Measurements from ENCODE around the gene RDH14. TPM values are rescaled to one million over a fixed set of nuclear protein-coding genes. Genes with fewer than 3 reads are reported as not detected.

RDH14 gene, protein sequence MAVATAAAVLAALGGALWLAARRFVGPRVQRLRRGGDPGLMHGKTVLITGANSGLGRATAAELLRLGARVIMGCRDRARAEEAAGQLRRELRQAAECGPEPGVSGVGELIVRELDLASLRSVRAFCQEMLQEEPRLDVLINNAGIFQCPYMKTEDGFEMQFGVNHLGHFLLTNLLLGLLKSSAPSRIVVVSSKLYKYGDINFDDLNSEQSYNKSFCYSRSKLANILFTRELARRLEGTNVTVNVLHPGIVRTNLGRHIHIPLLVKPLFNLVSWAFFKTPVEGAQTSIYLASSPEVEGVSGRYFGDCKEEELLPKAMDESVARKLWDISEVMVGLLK
- 10 to 100 TPM; 11.8 to 24.4 (median 17.7) TPM for total RNA-seq

DNA sequence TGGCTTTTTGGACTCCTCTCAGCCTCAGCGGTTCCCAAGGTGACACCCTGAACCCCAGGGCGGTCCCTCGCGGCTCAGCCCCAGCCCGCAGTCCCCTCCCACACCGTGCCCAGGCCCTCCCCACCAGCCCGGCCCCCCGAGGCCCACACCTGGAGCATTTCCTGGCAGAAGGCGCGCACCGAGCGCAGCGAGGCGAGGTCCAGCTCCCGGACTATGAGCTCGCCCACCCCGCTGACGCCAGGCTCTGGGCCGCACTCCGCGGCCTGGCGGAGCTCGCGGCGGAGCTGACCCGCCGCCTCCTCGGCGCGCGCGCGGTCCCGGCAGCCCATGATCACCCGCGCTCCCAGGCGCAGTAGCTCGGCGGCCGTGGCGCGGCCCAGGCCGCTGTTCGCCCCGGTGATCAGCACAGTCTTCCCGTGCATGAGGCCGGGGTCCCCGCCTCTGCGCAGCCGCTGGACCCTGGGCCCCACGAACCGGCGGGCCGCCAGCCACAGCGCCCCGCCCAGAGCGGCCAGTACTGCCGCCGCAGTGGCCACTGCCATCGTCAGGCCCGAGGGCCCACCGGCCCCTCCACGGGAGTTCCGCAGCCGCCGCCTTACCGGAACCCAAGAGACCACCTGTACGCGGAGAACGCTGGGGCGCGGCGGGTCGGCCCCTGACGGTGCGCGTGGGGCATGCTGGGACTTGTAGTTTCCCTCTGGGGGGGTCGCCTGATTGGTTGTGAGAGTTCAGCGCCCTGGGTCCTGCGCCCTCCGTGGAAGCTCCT is at the start of gene RDH14:
RDH14 (minus strand) TSS at position 623 of the 766 bp plus-strand sequence; CDS start at position 542, 81 bp downstream.
- peak in 3 of 4 donors; percentile 44 to 75 (median 60) for TF ChIP-seq POLR2A (IDR thresholded peaks at IDR 0.05)
- TF ChIP-seq, protein P1, sequence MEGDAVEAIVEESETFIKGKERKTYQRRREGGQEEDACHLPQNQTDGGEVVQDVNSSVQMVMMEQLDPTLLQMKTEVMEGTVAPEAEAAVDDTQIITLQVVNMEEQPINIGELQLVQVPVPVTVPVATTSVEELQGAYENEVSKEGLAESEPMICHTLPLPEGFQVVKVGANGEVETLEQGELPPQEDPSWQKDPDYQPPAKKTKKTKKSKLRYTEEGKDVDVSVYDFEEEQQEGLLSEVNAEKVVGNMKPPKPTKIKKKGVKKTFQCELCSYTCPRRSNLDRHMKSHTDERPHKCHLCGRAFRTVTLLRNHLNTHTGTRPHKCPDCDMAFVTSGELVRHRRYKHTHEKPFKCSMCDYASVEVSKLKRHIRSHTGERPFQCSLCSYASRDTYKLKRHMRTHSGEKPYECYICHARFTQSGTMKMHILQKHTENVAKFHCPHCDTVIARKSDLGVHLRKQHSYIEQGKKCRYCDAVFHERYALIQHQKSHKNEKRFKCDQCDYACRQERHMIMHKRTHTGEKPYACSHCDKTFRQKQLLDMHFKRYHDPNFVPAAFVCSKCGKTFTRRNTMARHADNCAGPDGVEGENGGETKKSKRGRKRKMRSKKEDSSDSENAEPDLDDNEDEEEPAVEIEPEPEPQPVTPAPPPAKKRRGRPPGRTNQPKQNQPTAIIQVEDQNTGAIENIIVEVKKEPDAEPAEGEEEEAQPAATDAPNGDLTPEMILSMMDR (IDR thresholded peaks at IDR 0.05): peak in 2 of 6 experiments; percentile 2 to 10
- H3K4me1 ChIP-seq: peaks cover 0 to 49% (median 13%) of the 10 kb centered on the region in 3 donors
- intact Hi-C loops (cut with DNase I): no loop called here

DNA sequence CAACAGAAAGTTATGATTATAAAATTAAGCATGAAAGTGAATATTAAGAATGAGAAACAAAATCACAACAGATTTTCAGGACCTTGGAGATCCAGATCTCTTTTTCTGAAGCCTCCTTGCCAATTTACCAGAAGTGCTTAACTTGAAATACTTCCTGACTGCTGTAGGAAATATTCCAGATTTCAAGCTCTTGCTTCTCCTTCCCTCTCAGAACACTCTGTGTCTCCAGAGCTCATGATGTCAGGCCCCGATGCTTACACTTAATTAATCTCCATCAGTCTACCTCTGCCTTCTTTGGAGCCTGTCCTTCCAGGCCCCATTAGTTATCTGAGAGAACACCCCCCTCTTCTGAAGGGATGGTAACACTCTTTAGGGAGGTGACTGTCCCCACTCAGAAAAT is 49.6 kb upstream of the RDH14 start:
- TF ChIP-seq, protein P1 (IDR thresholded peaks at IDR 0.05): no peak
- no peak for TF ChIP-seq POLR2A (IDR thresholded peaks at IDR 0.05)
- Histone ChIP-seq H3K36me3 (no peaks in the 10 kb centered on the region), H3K4me3 (no peak overlapping the region), H3K27ac (peak overlapping the region in 1 of 4 donors; percentile 25), H3K4me1 (no peaks in the 10 kb centered on the region), H3K27me3 (no peaks in the 10 kb centered on the region), H3K9me3 (no peaks in the 10 kb centered on the region)
- intact Hi-C loops (cut with DNase I): no loop called here
- DNase-seq: no peak
- WGBS, 2 donors: 38 to 73% methylated on average over 1 of the region's 1 CpG

More for the DNA sequence above, at the start of gene RDH14:
- no peaks in the 10 kb centered on the region for H3K27me3 ChIP-seq
- DNase-seq: peak; percentile 74
- H3K9me3 ChIP-seq: peaks cover 0 to 9% (median 7%) of the 10 kb centered on the region in 3 donors
- peaks cover 0 to 26% (median 0%) of the 10 kb centered on the region in 3 donors for H3K36me3 ChIP-seq
- 0% methylated on average over 3 to 6 of the region's 81 CpGs for WGBS, 2 donors
- H3K4me3 ChIP-seq: peak within 1 kb of the TSS; percentile 68 to 99 (median 90)
- peak within 1 kb of the TSS; percentile 94 to 100 (median 98) for H3K27ac ChIP-seq

DNA sequence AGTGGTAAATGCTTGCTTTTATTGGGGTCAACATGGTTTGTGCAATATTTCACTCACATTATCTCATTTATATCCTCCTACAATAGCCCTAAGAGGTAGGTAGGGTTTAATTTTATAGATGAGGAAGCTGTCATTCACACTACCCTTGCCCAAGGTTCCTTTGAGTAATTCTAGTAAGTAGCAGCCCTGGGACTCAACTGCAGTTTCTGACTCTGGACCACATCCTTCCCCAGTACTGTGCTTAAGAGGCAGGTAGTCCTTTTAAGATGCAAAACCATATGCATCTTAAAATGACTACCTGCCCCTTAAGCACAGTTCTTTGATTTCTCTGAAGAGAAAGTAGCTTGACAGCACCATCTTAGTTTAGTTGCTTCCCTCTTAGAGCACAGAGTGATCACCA is 44.7 kb upstream of the RDH14 start:
- intact Hi-C loops (cut with DNase I): no loop called here
- no peaks in the 10 kb centered on the region for H3K27me3 ChIP-seq
- H3K36me3 ChIP-seq: no peaks in the 10 kb centered on the region
- H3K4me1 ChIP-seq: no peaks in the 10 kb centered on the region
- no peak overlapping the region for H3K27ac ChIP-seq
- DNase-seq: no peak
- no peak overlapping the region for H3K4me3 ChIP-seq
- no peaks in the 10 kb centered on the region for H3K9me3 ChIP-seq
- TF ChIP-seq, protein P1 (IDR thresholded peaks at IDR 0.05): no peak
- no peak for TF ChIP-seq POLR2A (IDR thresholded peaks at IDR 0.05)

DNA sequence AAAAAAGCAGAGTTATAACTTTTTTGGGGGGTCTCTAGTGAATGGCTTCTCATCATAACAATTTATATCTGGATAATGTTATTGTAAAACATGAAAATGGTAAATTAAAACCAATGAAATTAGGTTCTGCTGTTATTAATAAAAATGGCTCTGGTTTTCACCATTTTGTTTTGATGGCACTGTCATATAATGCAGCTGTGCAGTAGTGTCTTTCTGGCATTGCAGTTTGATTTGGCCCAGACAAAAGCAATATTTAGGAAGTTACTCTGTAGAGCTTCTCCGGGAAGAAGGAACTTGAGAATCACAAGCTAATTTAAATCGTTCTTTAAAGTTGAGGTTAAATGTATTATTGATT is 44.1 kb upstream of the RDH14 start:
- intact Hi-C loops (cut with DNase I): no loop called here

More for the DNA sequence above, 44.1 kb upstream of the RDH14 start:
- Histone ChIP-seq H3K4me1 (peaks cover 0 to 3% (median 0%) of the 10 kb centered on the region in 3 donors), H3K27me3 (no peaks in the 10 kb centered on the region), H3K9me3 (no peaks in the 10 kb centered on the region), H3K4me3 (no peak overlapping the region), H3K36me3 (no peaks in the 10 kb centered on the region), H3K27ac (no peak overlapping the region)
- WGBS, 2 donors: 78 to 81% methylated on average over 2 of the region's 2 CpGs
- TF ChIP-seq POLR2A (IDR thresholded peaks at IDR 0.05): no peak
- TF ChIP-seq, protein P1 (IDR thresholded peaks at IDR 0.05): no peak
- DNase-seq: no peak
